ENCODE results near the gene ARSK.

ARSK gene

GRCh38 chr5:95563367-95563766, 8.5 kb downstream of the ARSK start:
- DNase-seq (ENCODE audit: low read depth in 2 of 2), result no peak

GRCh38 chr5:95564450-95564849, 9.5 kb downstream of the ARSK start:
- no peak for DNase-seq (ENCODE audit: low read depth in 2 of 2)

DNA sequence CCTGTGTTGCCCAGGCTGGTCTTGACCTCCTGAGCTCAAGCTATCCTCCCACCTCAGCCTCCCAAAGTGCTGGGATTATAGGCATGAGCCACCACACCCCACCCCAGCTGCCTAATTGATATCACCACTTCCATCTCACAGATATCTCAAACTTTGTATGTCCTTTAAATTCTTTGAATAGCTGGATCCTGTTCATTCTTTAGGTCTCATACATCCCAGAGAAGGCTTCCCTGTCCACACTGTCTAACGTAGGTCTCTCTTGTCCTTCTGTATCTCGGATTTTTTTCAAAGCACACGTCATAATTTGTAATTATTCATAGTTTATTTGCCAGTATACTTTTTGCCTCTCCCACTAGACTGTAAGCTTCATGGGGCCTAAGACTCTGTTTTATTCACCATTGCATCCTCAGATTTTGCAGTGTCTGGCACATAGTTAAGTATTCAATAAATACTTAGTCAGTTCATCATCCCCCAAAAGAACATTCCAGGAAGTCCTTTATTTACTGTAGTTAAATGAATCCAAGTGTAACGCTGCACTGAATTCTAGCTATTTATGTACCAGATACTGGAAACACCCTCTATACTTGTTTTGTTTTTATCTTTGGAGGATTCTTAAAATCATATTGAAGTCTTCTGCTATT, 10.5 kb downstream of the ARSK start:
- DNase-seq (ENCODE audit: low read depth in 2 of 2), result no peak

DNA sequence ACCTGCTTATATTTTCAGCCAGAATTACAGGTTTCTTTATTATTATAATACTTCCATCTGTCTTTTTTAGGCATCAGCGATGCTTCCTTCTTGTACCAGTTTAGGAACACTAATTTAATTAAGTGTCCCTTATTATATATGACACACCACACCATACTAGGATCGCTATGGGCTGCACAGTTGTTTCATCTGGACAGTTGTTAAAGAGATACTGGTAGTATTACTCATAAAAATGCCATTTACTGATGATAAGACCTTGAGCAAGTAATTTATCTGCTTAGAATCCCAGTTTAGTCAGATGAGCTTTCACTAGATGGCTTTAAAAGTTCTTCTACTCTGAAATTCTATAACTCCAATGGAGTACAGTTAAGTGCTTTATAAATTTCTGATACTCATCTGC, 17.1 kb downstream of the ARSK start:
- DNase-seq (ENCODE audit: low read depth in 2 of 2), result no peak

GRCh38 chr5:95581576-95581975, 26.7 kb downstream of the ARSK start:
- DNase-seq (ENCODE audit: low read depth in 2 of 2), result no peak

DNA sequence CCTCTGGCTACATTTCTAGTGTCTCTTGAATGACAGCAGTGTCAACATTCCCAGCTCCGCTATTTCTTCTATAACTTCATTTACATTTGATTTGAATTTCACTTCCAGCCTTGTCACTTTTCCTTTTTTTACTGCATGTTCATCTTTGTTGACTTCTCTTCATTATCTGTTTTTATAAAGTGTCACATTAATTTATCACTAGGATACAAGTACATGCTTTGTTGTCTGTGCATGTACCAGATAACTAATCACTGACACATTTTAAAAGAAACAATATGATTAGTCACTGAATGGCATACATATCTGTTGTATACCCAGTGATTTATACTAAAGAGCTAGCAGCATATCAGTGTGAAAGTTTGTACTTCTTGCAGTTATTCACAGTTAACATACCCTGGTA, 29.1 kb downstream of the ARSK start:
- no peak for DNase-seq (ENCODE audit: low read depth in 2 of 2)

DNA sequence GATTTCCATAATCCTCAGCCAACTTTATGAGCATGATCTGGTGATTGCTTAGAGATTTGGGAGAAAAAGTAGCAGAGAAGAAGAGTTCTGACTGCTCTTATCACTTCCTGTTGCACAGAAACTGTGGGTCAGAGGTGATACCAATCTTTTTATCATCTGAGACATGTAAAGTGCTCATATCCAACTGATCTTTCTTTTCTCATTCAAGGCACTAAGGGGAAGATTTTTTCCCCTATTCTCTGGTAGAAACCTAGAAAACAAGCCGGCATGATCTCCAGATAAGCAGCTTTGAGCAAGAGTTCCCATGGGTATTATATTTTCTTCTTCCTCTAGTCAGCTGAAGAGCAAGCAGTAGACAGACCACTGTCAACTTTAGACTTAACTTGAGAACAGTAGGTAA, 36.0 kb downstream of the ARSK start:
- DNase-seq (ENCODE audit: low read depth in 2 of 2), result no peak

DNA sequence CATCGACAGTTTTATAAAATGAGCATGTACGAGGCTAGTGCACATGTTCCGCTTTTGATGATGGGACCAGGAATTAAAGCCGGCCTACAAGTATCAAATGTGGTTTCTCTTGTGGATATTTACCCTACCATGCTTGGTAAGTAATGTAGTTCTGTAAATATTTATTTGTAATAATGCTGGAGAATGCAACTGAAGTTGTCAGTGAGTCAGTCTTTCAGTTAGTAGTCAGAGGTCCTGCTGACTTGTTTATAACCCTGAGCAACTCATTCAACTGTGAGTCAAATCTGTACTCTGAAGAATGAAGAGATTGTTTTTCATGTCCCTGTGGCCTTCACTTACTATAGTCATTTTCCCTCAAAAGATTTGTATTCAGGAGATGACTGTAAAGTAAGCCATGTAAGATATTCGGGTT, 36.6 kb downstream of the ARSK start:
- no peak for DNase-seq (ENCODE audit: low read depth in 2 of 2)

DNA sequence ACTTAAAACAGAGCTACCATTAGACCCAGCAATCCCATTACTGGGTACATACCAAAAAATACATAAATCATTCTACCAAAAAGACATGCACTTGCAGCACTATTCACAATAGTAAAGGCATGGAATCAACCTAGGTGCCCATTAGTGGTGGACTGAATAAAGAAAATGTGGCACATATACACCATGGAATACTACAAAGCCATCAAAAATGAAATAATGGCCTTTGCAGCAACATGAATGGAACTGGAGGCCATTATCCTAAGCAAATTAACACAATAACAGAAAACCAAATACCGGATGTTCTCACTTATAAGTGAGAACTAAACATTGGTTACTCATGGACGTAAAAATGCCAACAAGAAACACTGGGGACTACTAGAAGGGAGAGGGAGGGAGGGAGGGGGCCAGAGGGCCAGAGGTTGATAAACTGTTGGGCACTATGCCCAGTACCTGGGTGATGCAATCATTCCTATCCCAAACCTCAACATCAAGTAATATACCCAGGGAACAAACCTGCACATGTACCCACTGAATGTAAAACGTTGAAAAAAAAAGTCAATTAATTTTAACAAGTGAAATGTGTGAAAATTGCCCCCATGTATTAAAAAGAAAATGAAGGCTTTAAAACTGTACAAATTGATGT, 40.5 kb downstream of the ARSK start:
- no peak for DNase-seq (ENCODE audit: low read depth in 2 of 2)

DNA sequence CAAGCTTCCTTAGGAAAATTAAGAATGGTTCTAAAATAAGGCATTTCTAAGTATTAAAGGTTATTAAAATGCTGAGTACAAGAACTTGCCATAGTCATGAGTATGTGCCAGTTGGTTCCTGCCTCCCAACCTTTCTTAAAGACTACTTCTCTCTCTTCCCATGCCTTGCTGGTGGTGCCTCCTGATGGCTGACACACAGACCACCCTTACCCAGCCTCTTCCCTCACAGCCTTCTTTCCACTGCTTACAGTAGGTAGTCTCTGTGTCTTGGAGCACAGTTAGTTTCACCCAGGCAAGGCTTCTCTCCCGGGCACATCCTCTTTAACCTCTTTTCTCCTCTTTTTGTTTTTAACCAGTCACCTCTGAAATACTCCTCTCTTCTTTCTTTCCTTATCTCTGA, 44.4 kb downstream of the ARSK start:
- DNase-seq (ENCODE audit: low read depth in 2 of 2), result no peak

DNA sequence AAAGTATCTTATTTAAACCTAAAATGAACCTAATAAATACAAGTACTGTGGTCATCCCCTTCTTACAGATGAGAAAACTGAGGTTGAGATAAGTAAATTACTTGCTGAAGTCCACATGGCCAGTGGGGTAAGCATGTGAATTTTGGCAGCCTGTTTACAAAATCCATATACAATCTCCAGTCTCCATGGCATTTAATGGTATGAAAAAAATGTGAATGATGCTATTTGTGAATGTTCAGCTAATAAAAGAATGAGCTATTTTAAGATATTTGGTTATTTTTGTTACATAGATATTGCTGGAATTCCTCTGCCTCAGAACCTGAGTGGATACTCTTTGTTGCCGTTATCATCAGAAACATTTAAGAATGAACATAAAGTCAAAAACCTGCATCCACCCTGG, 45.7 kb downstream of the ARSK start:
- DNase-seq (ENCODE audit: low read depth in 2 of 2), result no peak

- DNase-seq (ENCODE audit: low read depth in 2 of 2), result no peak
Measured at GRCh38 chr5:95605786-95606185, 50.9 kb downstream of the ARSK start.

DNA sequence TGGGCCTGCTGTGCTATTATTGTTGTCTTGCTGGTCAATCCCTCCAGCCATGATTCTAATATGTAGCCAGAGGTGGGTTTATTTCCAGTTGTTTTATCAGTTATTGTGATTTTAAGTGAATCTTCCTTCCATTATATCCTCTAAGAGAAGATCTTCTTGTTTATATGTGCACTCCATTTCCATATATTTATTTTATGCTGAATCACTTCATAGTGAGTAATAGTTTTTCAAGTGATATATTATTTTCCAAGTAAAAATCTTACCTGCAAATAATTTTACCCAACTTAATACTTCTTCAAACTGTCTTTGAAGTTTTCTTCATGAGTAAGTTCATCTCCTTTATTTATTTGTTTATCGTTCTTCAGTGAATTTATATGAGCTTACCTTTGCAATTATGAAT, 51.5 kb downstream of the ARSK start:
- DNase-seq (ENCODE audit: low read depth in 2 of 2), result no peak

GRCh38 chr5:95609711-95610110, 54.8 kb downstream of the ARSK start:
- no peak for DNase-seq (ENCODE audit: low read depth in 2 of 2)

DNA sequence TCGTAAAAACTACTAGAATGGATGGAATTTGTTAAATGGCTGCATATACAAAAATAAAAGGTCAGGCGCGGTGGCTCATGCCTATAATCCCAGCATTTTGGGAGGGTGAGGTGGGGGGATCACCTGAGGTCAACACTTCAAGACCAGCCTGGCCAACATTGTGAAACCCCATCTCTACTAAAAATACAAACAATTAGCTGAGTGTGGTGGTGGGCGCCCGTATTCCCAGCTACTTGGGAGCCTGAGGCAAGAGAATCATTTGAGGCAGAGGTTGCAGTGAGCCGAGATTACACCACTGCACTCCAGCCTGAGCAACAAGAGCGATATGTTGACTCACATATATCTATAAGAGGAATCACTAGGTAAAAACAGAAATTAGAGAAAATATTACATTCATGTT, 55.6 kb downstream of the ARSK start:
- DNase-seq (ENCODE audit: low read depth in 2 of 2), result no peak

DNA sequence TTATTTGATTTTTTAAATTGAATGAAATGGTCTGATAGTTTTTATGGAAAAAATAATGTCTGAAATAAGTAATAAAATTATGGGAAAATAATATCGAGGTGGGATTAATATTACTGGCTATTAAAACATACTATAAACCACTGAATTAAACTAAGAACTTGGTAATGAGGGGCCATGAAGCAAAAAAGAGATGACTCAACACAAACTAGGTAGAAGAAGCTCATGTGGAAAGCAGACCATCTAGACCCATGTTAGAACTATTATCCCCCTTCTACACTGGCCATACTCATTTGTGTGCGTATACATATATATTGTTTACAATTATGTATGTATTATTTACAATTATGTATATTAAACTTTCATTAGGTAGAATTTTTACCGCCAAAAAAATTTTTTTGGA, 56.5 kb downstream of the ARSK start:
- DNase-seq (ENCODE audit: low read depth in 2 of 2), result no peak

- DNase-seq (ENCODE audit: low read depth in 2 of 2), result no peak
Measured at GRCh38 chr5:95613514-95613913, 58.6 kb downstream of the ARSK start.

- DNase-seq (ENCODE audit: low read depth in 2 of 2), result no peak
Measured at GRCh38 chr5:95615164-95615467, 60.2 kb downstream of the ARSK start.

DNA sequence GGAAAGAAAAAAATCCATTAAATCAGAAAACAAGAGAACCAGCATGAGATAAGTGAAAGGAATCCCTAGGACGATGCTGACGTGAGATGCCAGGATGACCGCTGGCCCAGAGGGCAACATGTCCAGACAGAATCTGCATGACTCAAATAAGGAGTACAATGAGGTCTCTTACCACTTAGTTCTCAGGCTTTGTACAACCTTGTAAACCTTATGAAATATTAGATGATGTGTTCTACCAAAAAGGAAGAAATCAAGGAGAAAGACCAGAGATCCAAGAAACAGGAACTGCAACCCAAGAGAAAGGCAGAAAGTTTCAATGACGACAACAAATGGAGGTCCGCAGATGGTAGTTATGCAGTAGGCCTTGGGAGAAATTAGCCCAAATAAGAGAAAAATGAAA, 62.2 kb downstream of the ARSK start:
- DNase-seq (ENCODE audit: low read depth in 2 of 2), result no peak

- no peak for DNase-seq (ENCODE audit: low read depth in 2 of 2)
Measured at GRCh38 chr5:95619096-95619495, 64.2 kb downstream of the ARSK start.

- no peak for DNase-seq (ENCODE audit: low read depth in 2 of 2)
Measured at GRCh38 chr5:95619514-95620029, 64.7 kb downstream of the ARSK start.

DNA sequence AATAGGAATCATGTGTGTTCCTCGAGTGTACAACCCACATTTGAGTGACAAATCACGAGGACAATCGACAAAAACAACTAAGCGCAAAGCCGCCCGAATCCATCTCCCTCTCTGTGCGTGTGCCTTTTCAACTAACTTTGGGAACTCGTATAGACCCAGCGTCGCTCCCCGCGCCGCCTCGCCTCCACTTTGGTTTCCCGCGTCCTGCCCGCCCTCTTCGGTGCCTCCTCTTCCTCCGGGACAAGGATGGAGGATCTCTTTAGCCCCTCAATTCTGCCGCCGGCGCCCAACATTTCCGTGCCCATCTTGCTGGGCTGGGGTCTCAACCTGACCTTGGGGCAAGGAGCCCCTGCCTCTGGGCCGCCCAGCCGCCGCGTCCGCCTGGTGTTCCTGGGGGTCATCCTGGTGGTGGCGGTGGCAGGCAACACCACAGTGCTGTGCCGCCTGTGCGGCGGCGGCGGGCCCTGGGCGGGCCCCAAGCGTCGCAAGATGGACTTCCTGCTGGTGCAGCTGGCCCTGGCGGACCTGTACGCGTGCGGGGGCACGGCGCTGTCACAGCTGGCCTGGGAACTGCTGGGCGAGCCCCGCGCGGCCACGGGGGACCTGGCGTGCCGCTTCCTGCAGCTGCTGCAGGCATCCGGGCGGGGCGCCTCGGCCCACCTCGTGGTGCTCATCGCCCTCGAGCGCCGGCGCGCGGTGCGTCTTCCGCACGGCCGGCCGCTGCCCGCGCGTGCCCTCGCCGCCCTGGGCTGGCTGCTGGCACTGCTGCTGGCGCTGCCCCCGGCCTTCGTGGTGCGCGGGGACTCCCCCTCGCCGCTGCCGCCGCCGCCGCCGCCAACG, 65.3 kb downstream of the ARSK start, which contains the start of gene GPR150:
GPR150 (plus strand) TSS at position 58 of the 840 bp plus-strand sequence; CDS start at position 247, 189 bp downstream.
- DNase-seq (ENCODE audit: low read depth in 2 of 2), result peak in 1 of 2 experiments; percentile 53
